Prostate gland (tissue), 2 donors: Measurements from ENCODE around the gene ADSS2. TPM values are rescaled to one million over a fixed set of nuclear protein-coding genes. Genes with fewer than 3 reads are reported as not detected.
"Not testable (repeated sequence)": the region's sequence is repeated elsewhere in the genome, so short reads cannot be mapped to it uniquely, and the experiment has no call there.

Experiments used
- DNase-seq: peaks from one replicate; pipeline ENCODE4 v3.0.0-alpha.2; 2019; ENCODE audit warnings: low spot score
- H3K27ac ChIP-seq, 2 donors: fragments of 200-600 bp; sonication (generic); 2 replicates each; pipeline ENCODE4 v1.5.1; 2017 to 2019
- H3K27me3 ChIP-seq: fragments of 200-600 bp; sonication (generic); replicated peaks from 2 replicates; pipeline ENCODE4 v1.5.1; 2019; ENCODE audit not compliant: insufficient read depth
- H3K36me3 ChIP-seq, 2 donors: fragments of 200-600 bp; sonication (generic); 1 replicate in 1 of 2; 2 replicates in 1 of 2; pipeline versions ENCODE4 v1.5.1 to v1.8.1; 2017 to 2019
- H3K4me1 ChIP-seq: fragments of 200-600 bp; sonication (generic); replicated peaks from 2 replicates; pipeline ENCODE4 v1.5.1; 2019
- H3K4me3 ChIP-seq, 2 donors: fragments of 200-600 bp; sonication (generic); 2 replicates each; pipeline ENCODE4 v1.5.1; 2017 to 2019
- H3K9me3 ChIP-seq: fragments of 200-600 bp; sonication (generic); 2 replicates; pipeline ENCODE4 v1.5.1; 2017
- POLR2A ChIP-seq: fragments of 450-650 bp; IDR thresholded peaks from one replicate; pipeline ENCODE4 v1.6.1; 2016; ENCODE audit warnings: antibody characterized with exemption, mild to moderate bottlenecking
- POLR2AphosphoS5 ChIP-seq: sonication (generic); formaldehyde crosslinking; IDR thresholded peaks from one replicate; pipeline ENCODE4 v1.6.1; 2017; ENCODE audit warnings: antibody characterized with exemption
- WGBS: methylation state at CpG from one replicate; pipeline ENCODE4 v1.1.5; 2018; 5-methylcytosine and 5-hydroxymethylcytosine counted together
- intact Hi-C: fragments of 100-400 bp; cut with DNase I; formaldehyde crosslinking; loops from one replicate; pipeline ENCODE4 v1.14.2; 2022
- total RNA-seq, 2 donors: library from RNA; depleted of rRNA; stranded (reverse); fragments of >200 nt; gene quantifications; one replicate each; pipeline ENCODE4 v1.1.0, GENCODE V29; 2016
- TF ChIP-seq, protein P1 (sequence below), 4 experiments: fragments of 200-600 bp in 2 of 4; fragments of 450-650 bp in 2 of 4; sonication (generic) in 2 of 4; IDR thresholded peaks; 1 replicate in 3 of 4; 2 replicates in 1 of 4; pipeline ENCODE4 v1.5.1; 2016 to 2019; ENCODE audit warnings: antibody characterized with exemption in 4 of 4, mild to moderate bottlenecking in 2 of 4, moderate library complexity in 2 of 4

The ADSS2 gene
- 10 to 100 TPM; 42.5 to 43.2 TPM for total RNA-seq

DNA sequence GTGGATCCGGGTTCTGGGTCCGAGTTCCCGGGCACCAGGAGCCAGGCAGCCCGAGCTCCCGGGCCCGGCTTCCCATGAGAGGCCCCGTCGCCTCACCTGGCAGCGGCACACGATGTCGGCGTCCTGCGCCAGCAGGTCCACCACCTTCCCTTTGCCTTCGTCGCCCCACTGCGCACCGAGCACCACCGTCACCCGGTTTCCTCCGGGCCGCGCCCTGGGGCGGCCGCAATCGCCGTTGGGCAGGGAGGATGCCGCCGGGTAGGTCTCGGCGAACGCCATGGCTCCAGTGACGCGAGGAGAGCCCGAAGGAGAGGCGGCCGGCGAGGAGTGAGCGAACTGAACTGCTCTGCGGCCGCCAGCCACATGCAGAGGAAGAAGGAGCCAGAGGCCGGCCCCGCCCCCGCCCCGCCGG lies at the start of gene ADSS2:
Gene ADSS2, minus strand, starts transcription at position 371 of the 412 bp plus-strand sequence. Its CDS starts 92 bp downstream, at position 279.
- Histone ChIP-seq H3K27me3 (no peaks in the 10 kb centered on the region), H3K27ac (peak within 1 kb of the TSS; percentile 94 to 97), H3K4me3 (peak within 1 kb of the TSS; percentile 82 to 88), H3K9me3 (no peaks in the 10 kb centered on the region), H3K4me1 (no peaks in the 10 kb centered on the region), H3K36me3 (no peaks in the 10 kb centered on the region)
- peak; percentile 87 for TF ChIP-seq POLR2A
- TF ChIP-seq POLR2AphosphoS5: no peak
- WGBS: 0% methylated on average over 19 of the region's 45 CpGs
- DNase-seq: peak; percentile 7
- intact Hi-C loops: loop anchor here (10.0 kb wide), 2 partner anchors 237 to 607 kb away; no protein-coding TSS in a partner anchor

DNA sequence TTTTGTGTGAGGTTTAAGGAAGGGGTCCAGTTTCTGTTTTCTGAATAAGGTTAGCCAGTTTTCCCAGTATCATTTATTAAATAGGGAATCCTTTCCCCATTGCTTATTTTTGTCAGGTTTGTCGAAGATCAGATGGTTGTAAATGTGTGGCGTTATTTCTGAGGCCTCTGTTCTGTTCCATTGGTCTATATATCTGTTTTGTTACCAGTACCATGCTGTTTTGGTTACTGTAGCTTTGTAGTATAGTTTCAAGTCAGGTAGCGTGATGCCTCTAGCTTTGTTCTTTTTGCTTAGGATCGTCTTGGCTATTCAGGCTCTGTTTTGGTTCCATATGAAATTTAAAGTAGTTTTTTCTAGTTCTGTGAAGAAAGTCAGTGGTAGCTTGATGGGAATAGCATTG lies 48.8 kb upstream of the ADSS2 start:
- intact Hi-C loops: not testable (repeated sequence)

DNA sequence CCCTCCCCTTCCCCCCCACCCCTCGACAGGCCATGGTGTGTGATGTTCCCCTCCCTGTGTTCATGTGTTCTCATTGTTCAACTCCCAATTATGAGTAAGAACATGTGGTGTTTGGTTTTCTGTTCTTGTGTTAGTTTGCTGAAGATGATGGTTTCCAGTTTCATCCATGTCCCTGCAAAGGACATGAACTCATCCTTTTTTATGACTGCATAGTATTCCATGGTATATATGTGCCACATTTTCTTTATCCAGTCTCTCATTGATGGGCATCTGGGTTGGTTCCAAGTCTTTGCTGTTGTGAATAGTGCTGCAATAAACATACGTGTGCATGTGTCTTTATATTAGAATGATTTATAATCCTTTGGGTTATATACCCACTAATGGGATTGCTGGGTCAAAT lies 47.8 kb upstream of the ADSS2 start:
- H3K36me3 ChIP-seq, H3K27me3 ChIP-seq, DNase-seq, H3K4me1 ChIP-seq, H3K4me3 ChIP-seq, H3K27ac ChIP-seq, intact Hi-C loops, H3K9me3 ChIP-seq: not testable (repeated sequence)
- 88% methylated on average over 2 of the region's 2 CpGs for WGBS

More for the DNA sequence above, 48.8 kb upstream of the ADSS2 start:
- H3K9me3 ChIP-seq, H3K27me3 ChIP-seq, H3K4me3 ChIP-seq, DNase-seq, H3K36me3 ChIP-seq, H3K4me1 ChIP-seq, H3K27ac ChIP-seq: not testable (repeated sequence)
- WGBS: 95% methylated on average over 4 of the region's 4 CpGs

DNA sequence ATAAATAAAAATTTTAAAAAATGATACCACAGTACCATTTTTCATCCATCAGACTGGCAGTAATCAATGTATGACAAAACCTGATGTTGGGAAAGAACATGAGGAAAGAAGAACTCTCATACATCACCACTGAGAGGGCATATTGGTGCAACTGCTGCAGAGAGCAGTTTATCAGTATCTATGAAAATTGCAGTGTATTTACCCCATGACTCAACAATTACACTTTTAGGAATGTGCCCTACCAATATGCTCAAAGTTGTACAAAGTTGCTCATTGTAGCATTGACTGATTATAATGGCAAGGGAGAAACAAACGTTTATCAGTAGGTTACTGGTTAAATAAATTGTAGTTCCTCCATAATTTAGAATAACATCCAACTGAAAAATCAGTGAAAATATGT lies 46.1 kb upstream of the ADSS2 start:
- no peak overlapping the region for H3K4me3 ChIP-seq
- H3K9me3 ChIP-seq: no peaks in the 10 kb centered on the region
- intact Hi-C loops: no loop called here
- no peak overlapping the region for H3K27ac ChIP-seq
- H3K4me1 ChIP-seq: no peaks in the 10 kb centered on the region
- H3K36me3 ChIP-seq: no peaks in the 10 kb centered on the region
- no peak for TF ChIP-seq POLR2AphosphoS5
- TF ChIP-seq POLR2A: no peak
- TF ChIP-seq, protein P1, sequence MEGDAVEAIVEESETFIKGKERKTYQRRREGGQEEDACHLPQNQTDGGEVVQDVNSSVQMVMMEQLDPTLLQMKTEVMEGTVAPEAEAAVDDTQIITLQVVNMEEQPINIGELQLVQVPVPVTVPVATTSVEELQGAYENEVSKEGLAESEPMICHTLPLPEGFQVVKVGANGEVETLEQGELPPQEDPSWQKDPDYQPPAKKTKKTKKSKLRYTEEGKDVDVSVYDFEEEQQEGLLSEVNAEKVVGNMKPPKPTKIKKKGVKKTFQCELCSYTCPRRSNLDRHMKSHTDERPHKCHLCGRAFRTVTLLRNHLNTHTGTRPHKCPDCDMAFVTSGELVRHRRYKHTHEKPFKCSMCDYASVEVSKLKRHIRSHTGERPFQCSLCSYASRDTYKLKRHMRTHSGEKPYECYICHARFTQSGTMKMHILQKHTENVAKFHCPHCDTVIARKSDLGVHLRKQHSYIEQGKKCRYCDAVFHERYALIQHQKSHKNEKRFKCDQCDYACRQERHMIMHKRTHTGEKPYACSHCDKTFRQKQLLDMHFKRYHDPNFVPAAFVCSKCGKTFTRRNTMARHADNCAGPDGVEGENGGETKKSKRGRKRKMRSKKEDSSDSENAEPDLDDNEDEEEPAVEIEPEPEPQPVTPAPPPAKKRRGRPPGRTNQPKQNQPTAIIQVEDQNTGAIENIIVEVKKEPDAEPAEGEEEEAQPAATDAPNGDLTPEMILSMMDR (IDR thresholded peaks at IDR 0.05): no peak
- 65% methylated on average over 1 of the region's 1 CpG for WGBS
- no peak for DNase-seq
- no peaks in the 10 kb centered on the region for H3K27me3 ChIP-seq

DNA sequence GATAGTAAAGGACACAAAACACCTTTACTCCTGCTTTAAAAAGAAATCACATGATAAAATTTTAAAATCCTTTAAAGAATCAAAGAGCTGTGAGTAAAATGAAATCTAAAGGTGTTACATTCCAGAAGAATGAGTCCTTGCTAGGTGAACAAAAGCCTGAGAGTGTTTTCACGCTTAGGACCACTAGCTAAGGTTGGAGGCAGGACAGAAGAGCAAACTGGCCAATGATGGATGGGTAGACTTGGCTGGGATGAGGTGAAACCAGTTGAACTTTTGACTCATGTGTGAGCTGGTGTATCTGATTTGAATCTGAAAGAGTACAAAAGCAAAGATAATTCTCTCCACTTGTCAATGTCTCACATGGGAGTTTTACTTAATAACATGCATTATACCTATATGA lies 44.5 kb upstream of the ADSS2 start:
- no peak for TF ChIP-seq POLR2A
- no peaks in the 10 kb centered on the region for H3K9me3 ChIP-seq
- intact Hi-C loops: no loop called here
- 56% methylated on average over 1 of the region's 1 CpG for WGBS
- H3K27ac ChIP-seq: no peak overlapping the region
- H3K36me3 ChIP-seq: no peaks in the 10 kb centered on the region
- no peaks in the 10 kb centered on the region for H3K4me1 ChIP-seq
- H3K27me3 ChIP-seq: no peaks in the 10 kb centered on the region
- no peak for DNase-seq
- no peak overlapping the region for H3K4me3 ChIP-seq

DNA sequence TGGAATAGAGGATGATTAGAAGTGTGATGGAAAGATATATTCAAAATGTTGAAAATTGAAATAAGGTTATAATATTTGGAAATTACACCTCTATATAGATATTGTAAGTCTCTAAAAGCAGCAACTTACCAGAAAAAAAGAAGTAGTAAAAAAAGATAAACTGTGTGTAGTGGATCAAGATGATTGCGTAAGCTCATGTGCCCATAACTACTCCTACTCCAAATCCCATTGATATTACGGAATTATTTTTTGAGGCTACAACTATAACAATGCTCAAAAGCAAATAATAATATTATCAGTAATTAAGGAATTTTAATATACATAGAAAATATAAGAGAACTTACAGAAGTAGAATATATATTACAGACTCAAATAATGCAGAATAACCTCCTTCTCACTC lies 42.9 kb upstream of the ADSS2 start:
- 92% methylated on average over 2 of the region's 2 CpGs for WGBS

DNA sequence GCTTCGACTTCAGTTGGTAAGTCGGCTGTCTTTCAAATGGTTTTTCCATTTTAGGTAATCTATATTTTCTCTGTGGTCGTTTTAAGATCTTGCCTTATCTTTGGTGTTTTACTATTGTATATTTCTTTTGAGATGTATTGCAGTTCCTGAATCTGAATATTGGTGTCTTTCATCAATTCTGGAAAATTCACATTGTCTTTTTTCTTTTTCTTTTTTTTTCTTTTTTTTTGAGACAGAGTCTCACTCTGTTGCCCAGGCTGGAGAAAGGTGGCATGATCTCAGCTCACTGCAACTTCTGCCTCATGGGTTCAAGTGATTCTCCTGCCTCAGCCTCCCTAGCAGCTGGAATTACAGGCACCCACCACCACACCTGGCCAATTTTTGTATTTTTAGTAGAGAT lies 33.3 kb upstream of the ADSS2 start:
- H3K9me3 ChIP-seq, H3K36me3 ChIP-seq, H3K27me3 ChIP-seq, H3K4me3 ChIP-seq, intact Hi-C loops, DNase-seq, H3K27ac ChIP-seq, H3K4me1 ChIP-seq: not testable (repeated sequence)
- 58% methylated on average over 3 of the region's 3 CpGs for WGBS

More for the DNA sequence above, 42.9 kb upstream of the ADSS2 start:
- H3K27me3 ChIP-seq: no peaks in the 10 kb centered on the region
- intact Hi-C loops: no loop called here
- H3K4me1 ChIP-seq: no peaks in the 10 kb centered on the region
- TF ChIP-seq, protein P1 (IDR thresholded peaks at IDR 0.05): no peak
- TF ChIP-seq POLR2A (no peak), POLR2AphosphoS5 (no peak)
- no peaks in the 10 kb centered on the region for H3K9me3 ChIP-seq
- H3K4me3 ChIP-seq: no peak overlapping the region
- H3K27ac ChIP-seq: no peak overlapping the region
- H3K36me3 ChIP-seq: no peaks in the 10 kb centered on the region
- DNase-seq: no peak
